Measurements from ENCODE around the gene SOX1. TPM values are rescaled to one million over a fixed set of nuclear protein-coding genes. Genes with fewer than 3 reads are reported as not detected.

Gene SOX1
- total and polyA plus RNA-seq, 9 of the 15 experiments (the other 6 are each of a cell fraction or from before 2014, with no cell fraction given): not detected

GRCh38 chr13:112060282-112060830 is 6.6 kb upstream of the SOX1 start (continued):
- TF ChIP-seq, protein P1, sequence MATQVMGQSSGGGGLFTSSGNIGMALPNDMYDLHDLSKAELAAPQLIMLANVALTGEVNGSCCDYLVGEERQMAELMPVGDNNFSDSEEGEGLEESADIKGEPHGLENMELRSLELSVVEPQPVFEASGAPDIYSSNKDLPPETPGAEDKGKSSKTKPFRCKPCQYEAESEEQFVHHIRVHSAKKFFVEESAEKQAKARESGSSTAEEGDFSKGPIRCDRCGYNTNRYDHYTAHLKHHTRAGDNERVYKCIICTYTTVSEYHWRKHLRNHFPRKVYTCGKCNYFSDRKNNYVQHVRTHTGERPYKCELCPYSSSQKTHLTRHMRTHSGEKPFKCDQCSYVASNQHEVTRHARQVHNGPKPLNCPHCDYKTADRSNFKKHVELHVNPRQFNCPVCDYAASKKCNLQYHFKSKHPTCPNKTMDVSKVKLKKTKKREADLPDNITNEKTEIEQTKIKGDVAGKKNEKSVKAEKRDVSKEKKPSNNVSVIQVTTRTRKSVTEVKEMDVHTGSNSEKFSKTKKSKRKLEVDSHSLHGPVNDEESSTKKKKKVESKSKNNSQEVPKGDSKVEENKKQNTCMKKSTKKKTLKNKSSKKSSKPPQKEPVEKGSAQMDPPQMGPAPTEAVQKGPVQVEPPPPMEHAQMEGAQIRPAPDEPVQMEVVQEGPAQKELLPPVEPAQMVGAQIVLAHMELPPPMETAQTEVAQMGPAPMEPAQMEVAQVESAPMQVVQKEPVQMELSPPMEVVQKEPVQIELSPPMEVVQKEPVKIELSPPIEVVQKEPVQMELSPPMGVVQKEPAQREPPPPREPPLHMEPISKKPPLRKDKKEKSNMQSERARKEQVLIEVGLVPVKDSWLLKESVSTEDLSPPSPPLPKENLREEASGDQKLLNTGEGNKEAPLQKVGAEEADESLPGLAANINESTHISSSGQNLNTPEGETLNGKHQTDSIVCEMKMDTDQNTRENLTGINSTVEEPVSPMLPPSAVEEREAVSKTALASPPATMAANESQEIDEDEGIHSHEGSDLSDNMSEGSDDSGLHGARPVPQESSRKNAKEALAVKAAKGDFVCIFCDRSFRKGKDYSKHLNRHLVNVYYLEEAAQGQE (IDR thresholded peaks at IDR 0.05; ENCODE audit: borderline replicate concordance): no peak
- TF ChIP-seq, protein P1 (CRISPR knock-in tag; IDR thresholded peaks at IDR 0.05; ENCODE audit: low read depth): no peak
- TF ChIP-seq, protein P2, sequence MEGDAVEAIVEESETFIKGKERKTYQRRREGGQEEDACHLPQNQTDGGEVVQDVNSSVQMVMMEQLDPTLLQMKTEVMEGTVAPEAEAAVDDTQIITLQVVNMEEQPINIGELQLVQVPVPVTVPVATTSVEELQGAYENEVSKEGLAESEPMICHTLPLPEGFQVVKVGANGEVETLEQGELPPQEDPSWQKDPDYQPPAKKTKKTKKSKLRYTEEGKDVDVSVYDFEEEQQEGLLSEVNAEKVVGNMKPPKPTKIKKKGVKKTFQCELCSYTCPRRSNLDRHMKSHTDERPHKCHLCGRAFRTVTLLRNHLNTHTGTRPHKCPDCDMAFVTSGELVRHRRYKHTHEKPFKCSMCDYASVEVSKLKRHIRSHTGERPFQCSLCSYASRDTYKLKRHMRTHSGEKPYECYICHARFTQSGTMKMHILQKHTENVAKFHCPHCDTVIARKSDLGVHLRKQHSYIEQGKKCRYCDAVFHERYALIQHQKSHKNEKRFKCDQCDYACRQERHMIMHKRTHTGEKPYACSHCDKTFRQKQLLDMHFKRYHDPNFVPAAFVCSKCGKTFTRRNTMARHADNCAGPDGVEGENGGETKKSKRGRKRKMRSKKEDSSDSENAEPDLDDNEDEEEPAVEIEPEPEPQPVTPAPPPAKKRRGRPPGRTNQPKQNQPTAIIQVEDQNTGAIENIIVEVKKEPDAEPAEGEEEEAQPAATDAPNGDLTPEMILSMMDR (IDR thresholded peaks at IDR 0.05 in 2 of 3, conservative IDR thresholded peaks at IDR 0.05 in 1 of 3; ENCODE audit: insufficient read depth in 2 of 3, low read depth in 1 of 3, low read length in 3 of 3): no peak
- TF ChIP-seq ETS2 (tag; IDR thresholded peaks at IDR 0.05; ENCODE audit: borderline replicate concordance, poor library complexity, severe bottlenecking) (no peak), SIX5 (IDR thresholded peaks at IDR 0.05; ENCODE audit: borderline replicate concordance in 1 of 2, insufficient read depth in 1 of 2, low read depth in 1 of 2, low read length in 2 of 2) (no peak), TCF7L2 (IDR thresholded peaks at IDR 0.05; ENCODE audit: low read depth, low read length) (no peak), E2F3 (CRISPR knock-in tag; IDR thresholded peaks at IDR 0.05) (no peak), TEAD4 (IDR thresholded peaks at IDR 0.05; ENCODE audit: low read length) (no peak), TEAD4 (CRISPR knock-in tag; IDR thresholded peaks at IDR 0.05; ENCODE audit: borderline replicate concordance) (no peak)

Data from K562 (cell line).